Measurements from ENCODE around the gene KCNJ6. TPM values are rescaled to one million over a fixed set of nuclear protein-coding genes. Genes with fewer than 3 reads are reported as not detected.

The KCNJ6 gene
- total RNA-seq, 1 experiment from 2014 or later: 1.2 TPM

- no peak overlapping the region for H4K8ac ChIP-seq (replicated peaks; ENCODE audit: insufficient read length, low read depth, low read length)
- H3T11ph ChIP-seq (ENCODE audit: low read length): no peak overlapping the region
- no peak overlapping the region for H3K27ac Mint-ChIP-seq
- no peaks in the 10 kb centered on the region for H3K79me1 ChIP-seq (ENCODE audit: insufficient read depth, low read depth, low read length, poor library complexity, severe bottlenecking)
- no peak overlapping the region for H3K4ac ChIP-seq (ENCODE audit: low read depth, low read length)
- H2AK5ac ChIP-seq (ENCODE audit: insufficient read length, low read length): no peak overlapping the region
- no peak overlapping the region for H3K14ac ChIP-seq (ENCODE audit: insufficient read depth, low read length)
- H3K9me3 Mint-ChIP-seq: no peaks in the 10 kb centered on the region; a peak in 1 of 5 replicates
- H3K4me1 ChIP-seq (ENCODE audit: insufficient read depth, low read length): no peaks in the 10 kb centered on the region
- H3K27me3 ChIP-seq (ENCODE audit: insufficient read depth, low read length): peaks cover 4% of the 10 kb centered on the region; the same call in 1 of the 2 replicates
- no peak overlapping the region for H4K5ac ChIP-seq (ENCODE audit: insufficient read length, low read depth, low read length)
- no peaks in the 10 kb centered on the region for H4K20me1 ChIP-seq (ENCODE audit: control insufficient read depth, insufficient read depth, insufficient read length)
- TF ChIP-seq CTCF (conservative IDR thresholded peaks at IDR 0.05): peak; percentile 52
- no peak overlapping the region for H2BK15ac ChIP-seq (ENCODE audit: low read depth, low read length)
- peaks cover 8% of the 10 kb centered on the region for H3K23me2 ChIP-seq (ENCODE audit: insufficient read length, low read depth, low read length, poor library complexity, severe bottlenecking)
- no peak overlapping the region for H3K4me3 Mint-ChIP-seq
- no peaks in the 10 kb centered on the region for H3K9me3 ChIP-seq (ENCODE audit: control insufficient read depth, low read depth, low read length)
- H3K79me2 ChIP-seq (ENCODE audit: insufficient read depth, low read length): no peaks in the 10 kb centered on the region
- no peak overlapping the region for H4K91ac ChIP-seq (ENCODE audit: insufficient read length, low read depth, low read length)
- H2AFZ ChIP-seq (ENCODE audit: low read length): no peak overlapping the region
- no peak overlapping the region for H2BK5ac ChIP-seq (ENCODE audit: insufficient read length, low read length)
- no peak overlapping the region for H3K56ac ChIP-seq (ENCODE audit: insufficient read length, low read depth, low read length)
- no peak overlapping the region for H3K4me2 ChIP-seq (ENCODE audit: insufficient read depth, insufficient read length, low read length)
- WGBS (ENCODE audit: extremely low coverage, insufficient read length, low lambda C conversion rate): no CpG with 5 or more reads among the region's 6 CpGs
- no peak overlapping the region for H3K18ac ChIP-seq (ENCODE audit: insufficient read length, low read depth, low read length)
- H3K9ac ChIP-seq (ENCODE audit: extremely low read depth, insufficient read length, low read length): no peak overlapping the region
- H2BK20ac ChIP-seq (ENCODE audit: low read depth, low read length, poor library complexity, severe bottlenecking): no peak overlapping the region
- H3K23ac ChIP-seq (ENCODE audit: insufficient read length, low read depth, low read length): no peak overlapping the region
- peaks cover 16 to 31% of the 10 kb centered on the region in 2 experiments for H3K4me1 Mint-ChIP-seq
- no peak overlapping the region for H2BK12ac ChIP-seq (ENCODE audit: insufficient read length, low read depth, low read length)
- DNase-seq: no peak
- H3K27me3 Mint-ChIP-seq (ENCODE audit: low read depth): peaks cover 23% of the 10 kb centered on the region
- H3K27ac ChIP-seq (ENCODE audit: insufficient read length, low read depth, low read length): no peak overlapping the region
- no peaks in the 10 kb centered on the region for H3K36me3 Mint-ChIP-seq (ENCODE audit: insufficient read depth in 1 of 3, low read depth in 3 of 3)
- H2BK120ac ChIP-seq (ENCODE audit: low read depth, low read length, poor library complexity, severe bottlenecking): no peak overlapping the region
Observed at GRCh38 chr21:37909936-37910335, 6.3 kb downstream of the KCNJ6 start.

All from H9 (cell line).